HG03575 (cell line): ENCODE measurements around the gene CUTA.

Source experiments
- ATAC-seq: cut with Tn5 transposase; IDR thresholded peaks from one replicate; pipeline ENCODE4 v1.9.1; 2021; ENCODE audit not compliant: unreplicated experiment, insufficient number of reproducible peaks, low FRiP score; ENCODE audit errors: extremely low read depth

The CUTA gene

DNA sequence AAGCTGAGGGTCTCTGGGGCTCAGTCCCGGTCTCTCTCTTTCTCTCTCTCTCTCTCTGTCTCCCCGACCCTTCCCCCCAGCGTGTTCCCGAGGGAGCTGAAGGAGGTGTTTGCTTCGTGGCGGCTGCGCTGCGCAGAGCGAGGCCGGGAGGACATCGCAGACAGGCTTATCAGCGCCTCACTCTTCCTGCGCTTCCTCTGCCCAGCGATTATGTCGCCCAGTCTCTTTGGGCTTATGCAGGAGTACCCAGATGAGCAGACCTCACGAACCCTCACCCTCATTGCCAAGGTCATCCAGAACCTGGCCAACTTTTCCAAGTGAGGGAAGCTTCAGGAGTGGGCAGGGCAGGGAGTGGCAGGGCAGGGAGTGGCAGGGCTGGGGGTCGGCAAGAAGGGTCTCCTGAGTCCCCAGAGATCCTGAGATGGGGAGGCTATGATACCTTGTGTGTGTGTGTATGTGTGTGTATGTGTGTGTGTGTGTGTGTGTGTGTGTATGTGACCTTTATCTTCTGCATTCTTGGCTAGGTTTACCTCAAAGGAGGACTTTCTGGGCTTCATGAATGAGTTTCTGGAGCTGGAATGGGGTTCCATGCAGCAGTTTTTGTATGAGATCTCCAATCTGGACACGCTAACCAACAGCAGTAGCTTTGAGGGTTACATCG lies 22.9 kb upstream of the CUTA start:
- ATAC-seq = no peak

DNA sequence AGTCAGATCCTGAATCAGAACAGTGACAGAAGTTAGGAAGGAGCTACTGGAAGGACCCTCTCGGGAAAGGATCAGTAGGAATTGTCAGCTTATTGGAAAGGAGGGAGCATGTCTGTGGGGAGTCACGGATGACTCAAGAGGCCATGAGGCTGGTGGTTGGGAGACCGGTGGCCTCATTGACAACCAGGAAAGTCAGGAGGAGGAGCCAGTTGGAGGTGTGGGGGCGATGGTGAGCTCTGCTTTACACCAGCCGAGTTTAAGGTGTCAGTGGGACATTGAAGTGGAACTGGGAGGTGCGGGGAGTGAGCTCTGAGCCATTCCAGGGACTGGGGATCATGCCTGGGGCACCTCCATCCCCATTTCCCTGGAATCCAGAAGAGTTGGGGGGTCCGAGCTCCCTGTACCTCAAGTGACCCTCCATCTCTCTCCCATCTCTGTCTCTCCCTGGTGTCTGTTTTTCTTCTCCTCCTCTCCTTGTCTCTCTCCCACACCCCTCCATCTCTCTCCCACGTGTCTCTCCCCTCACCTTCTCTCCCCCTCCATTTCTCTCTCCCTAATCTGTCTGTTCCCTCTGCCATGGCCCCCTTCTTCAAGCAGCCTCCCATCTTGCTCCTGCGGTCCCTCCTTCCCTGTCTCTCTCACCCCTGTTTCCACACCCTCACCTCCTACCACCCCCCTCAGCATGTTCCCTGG lies 22.2 kb upstream of the CUTA start:
- ATAC-seq = no peak

DNA sequence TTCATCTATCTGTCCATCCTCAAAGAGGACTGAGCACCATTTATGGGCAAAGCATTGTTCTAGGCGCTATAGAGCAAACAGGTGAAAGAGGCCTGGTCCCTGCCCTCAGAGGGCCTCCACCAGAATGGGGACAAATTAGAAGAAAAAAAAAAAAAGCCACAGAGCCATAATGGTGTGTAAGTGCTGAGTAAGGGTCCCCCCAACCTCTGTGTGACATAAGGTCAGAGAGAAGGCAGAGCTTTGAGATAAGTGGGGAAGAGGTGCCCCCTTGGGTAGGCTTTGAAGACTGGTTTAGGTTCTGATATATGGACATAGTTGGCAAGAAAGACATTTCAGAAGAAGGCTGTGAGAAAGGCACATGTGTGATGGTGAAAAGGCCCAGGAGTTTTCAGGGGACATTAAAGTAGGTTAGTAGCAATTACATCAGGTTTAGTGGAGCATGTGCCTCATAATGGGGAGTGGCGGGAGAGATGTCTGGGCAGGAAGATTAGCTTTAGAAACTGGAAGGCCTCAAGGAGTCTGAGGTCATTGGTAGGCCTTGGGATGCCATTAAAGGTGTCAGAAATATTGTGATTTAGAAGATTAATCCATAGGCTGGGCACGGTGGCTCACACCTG lies 21.2 kb upstream of the CUTA start:
- ATAC-seq = no peak

DNA sequence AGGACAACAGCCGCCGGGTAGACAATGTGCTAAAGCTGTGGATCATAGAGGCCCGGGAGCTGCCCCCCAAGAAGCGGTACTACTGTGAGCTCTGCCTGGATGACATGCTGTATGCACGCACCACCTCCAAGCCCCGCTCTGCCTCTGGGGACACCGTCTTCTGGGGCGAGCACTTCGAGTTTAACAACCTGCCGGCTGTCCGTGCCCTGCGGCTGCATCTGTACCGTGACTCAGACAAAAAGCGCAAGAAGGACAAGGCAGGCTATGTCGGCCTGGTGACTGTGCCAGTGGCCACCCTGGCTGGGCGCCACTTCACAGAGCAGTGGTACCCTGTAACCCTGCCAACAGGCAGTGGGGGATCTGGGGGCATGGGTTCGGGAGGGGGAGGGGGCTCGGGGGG lies 19.8 kb upstream of the CUTA start:
- ATAC-seq = no peak

DNA sequence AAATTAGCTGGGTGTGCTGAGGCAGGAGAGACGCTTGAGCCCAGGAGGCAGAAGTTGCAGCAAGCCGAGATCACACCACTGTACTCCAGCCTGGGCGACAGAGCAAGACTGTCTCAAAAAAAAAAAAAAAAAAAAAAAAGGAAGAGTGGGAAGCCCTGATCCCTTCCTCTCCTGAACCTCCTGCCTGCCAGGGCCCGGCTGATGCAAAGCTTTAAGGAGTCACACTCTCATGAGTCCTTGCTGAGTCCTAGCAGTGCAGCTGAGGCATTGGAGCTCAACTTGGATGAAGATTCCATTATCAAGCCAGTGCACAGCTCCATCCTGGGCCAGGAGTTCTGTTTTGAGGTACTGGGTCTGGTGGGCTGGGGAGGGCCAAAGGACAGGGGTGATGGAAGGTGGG lies 17.1 kb upstream of the CUTA start:
- no peak for ATAC-seq

DNA sequence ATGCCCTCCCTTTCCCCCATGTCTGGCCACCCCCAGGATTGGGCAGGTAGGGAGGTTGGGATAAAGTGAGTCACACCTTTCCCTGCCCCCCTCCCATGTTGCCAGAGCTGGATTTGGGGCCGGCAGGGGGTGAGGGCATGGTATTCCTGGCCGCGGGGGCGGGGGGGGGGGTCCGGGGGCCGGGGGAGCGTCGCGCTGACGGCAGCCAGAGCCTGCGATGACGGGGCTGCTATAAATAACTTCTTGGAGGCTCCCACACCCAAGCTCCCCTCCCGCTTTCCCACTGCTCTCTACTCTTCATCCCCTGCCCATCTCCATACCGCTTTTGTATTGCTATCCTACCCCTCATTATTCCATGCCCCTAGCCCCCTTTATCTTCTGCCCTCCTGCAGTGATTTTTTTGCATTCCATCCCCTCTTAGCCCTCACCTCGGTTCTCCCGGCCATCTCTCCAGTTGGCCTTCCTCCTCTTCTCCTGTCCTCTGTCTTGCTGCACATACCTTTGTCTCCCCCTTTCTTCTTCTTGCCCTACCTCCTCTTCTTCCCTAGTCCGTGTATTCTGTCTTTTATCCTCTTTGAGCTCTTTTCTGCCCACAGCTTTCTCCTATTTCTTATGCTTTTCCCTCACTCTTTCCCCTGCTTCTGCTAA lies 15.8 kb upstream of the CUTA start:
- ATAC-seq = no peak

DNA sequence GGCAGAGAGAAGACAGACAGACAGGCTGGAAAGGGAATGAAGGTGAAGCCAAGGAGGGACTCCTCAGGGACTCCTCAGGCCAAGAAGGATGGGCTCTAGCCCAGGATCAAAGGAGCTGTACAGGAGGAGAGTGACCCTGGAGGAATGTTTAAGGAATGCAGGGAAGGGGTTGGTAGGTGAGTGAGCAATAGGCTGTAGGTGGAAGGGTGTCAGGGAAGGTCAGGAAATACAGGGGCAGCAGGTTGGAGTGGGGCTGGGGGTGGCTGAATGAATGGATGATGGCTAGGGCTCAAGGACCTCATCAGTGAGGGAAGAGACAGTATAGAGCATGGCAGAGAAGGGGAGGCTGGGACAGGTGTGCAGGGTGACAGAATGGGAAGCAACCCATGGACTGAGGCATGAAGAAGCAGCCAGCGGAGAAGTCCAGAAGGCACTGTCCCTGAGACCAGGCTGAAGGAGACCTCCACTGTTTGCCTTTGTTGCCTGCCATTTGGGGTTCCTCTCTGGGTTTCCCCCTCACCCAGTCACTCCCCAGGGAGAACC lies 15.2 kb upstream of the CUTA start:
- no peak for ATAC-seq

DNA sequence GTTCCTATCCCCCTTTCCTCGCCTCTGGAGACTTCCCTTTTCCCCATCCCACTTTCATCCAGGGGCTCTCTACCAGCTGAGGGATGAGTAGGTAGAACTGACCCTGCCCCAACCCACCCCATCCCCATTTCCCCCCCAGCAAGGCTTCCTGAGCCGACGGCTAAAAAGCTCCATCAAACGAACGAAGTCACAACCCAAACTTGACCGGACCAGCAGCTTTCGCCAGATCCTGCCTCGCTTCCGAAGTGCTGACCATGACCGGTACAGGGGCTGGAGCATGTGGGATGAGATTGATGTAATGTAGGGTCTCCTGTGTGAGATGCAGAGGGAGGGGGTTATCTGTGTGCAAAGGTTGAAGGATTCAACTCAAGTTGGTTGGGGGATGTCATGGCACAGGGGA lies 14.6 kb upstream of the CUTA start:
- ATAC-seq = no peak

DNA sequence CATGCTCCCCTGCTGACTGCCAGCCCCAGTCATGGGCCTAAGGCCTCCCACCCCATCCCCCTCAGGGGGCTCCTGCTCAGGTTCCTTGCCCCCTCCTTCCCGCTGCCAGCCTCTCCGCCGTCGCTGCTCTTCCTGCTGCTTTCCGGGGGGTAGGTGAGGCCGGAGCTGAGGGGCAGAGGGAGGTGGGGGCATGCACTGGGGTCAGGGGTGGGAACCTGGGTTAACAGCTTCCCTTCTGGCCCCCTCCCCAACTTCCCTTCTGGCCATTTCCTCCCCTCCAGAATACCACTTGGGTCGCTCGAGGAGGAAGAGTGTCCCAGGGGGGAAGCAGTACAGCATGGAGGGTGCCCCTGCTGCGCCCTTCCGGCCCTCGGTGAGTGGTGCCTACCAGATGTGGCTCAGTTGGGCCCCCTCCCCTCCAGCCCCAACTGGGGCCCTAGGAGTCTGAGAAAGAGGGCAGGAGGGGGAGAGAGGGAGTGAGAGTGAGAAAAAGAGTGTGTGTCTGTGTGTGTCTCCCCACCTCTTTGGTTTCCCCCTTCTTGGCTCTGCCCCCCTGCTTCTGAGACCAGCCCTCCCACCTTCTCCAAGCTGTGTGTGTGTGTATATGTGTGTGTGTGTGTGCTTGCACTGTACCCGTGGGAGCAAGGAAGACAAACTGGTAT lies 14.1 kb upstream of the CUTA start:
- no peak for ATAC-seq

DNA sequence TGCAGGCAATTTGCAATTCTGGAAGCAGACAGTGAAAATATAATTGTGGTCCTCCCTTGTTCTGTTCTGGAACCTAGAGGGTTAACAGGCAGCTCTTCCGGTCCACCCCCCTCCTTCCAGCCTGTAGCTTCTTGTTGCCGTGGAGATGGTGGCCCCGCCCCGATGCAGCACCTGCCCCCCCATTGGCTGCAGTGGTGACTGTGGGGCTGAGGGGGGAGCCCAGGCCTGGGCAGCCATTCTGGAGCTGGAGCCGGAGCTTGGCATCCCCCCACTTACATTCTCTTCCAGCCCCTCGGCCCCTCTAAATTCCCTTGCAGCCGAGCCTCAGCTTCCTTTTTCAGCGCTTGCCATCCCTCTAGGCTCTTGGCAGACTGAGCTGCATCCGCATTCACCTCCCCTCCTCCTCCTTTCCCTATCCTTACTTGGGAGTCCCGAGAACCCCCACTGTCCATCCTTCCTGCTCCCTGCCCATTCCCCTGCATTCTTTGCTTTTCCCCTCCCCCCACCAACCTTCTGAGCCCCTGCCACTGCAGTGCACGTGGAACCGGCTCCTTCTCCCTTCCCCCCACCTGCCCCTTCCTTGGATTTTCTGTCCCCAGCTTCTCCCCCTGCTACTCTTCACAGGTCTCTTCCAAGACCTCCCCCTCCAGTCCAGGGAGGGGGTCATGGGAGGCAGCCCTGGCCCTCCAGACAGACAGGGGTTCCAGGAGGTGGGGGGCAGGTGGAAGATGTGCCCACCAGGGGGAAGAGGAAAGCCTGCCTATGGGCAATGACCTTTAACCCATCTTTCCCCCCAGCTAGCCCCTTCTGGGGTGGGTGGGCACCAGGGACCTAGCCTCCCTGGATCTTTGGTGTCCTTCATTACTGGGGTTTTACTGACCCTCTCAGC lies 13.3 kb upstream of the CUTA start:
- ATAC-seq = no peak

DNA sequence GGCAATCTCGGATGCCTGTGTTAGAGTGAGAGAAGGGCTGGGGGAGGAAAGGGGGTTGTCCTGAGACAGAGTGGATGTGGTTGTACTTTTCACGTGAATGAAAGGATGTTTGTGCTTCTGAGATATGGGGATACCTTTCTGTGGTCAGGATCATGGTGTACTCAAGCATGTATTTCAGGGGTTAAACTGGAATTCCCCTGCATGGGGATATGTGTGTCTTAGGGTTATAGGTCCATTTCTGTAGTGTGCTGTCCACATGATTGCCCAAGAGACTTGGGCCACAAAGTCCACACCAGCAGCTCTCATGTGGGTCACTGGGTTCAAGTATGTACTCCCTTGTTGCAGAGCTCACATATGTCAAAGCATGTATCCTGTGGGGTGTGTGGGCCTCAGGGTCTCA lies 12.4 kb upstream of the CUTA start:
- no peak for ATAC-seq

DNA sequence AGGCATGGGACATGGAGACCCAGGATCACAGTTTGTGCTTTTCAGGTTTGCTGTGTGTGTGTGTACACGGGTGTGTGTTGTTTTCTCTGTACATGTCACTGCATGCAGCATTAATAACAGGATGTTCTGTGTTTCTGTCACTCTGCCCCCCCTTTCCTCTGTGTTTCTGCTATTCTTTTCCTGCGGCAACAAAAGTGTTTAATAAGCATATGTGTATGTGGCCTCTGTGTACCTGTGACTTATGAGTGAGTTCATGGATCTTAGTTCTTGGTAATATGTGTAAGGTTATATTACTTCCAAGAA lies 11.8 kb upstream of the CUTA start:
- ATAC-seq = no peak

DNA sequence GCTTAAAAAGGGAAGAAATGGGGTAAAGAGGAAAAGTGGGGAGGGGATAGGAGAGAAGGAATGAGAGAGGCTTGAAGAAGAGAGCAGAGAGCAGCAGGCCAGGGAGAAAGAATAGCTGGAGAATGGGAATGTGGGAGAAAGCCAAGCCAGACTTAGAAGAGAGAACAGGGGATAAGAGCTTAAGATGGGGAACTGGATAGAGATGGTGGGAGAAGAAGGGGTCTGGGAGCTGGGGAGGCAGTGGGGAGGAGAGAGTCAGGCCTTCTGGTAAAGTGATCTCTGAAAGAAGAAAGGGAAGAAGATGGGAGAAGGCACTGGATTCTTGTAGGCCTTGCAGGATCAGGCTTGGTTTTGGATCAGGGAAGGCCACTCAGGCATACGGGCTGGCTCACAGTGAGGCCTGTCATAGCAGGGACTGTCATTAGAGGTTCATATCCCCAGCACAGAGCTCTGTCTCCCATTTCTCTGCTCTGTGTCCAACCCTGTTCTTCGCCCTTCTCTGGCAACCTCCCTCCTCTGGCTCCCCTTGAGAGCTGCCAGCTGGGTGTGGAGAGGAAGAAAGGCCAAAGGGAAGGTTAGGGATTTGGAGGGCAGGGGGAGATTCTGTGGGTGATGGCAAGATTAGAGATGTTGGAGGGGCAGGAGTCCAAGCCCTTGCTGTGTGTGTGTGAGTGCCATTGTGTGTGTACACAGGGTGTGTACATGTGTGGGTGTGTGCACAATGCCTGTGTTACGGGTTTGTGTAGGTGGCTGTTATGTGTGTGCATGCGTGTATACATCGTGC lies 11.3 kb upstream of the CUTA start:
- ATAC-seq = no peak

DNA sequence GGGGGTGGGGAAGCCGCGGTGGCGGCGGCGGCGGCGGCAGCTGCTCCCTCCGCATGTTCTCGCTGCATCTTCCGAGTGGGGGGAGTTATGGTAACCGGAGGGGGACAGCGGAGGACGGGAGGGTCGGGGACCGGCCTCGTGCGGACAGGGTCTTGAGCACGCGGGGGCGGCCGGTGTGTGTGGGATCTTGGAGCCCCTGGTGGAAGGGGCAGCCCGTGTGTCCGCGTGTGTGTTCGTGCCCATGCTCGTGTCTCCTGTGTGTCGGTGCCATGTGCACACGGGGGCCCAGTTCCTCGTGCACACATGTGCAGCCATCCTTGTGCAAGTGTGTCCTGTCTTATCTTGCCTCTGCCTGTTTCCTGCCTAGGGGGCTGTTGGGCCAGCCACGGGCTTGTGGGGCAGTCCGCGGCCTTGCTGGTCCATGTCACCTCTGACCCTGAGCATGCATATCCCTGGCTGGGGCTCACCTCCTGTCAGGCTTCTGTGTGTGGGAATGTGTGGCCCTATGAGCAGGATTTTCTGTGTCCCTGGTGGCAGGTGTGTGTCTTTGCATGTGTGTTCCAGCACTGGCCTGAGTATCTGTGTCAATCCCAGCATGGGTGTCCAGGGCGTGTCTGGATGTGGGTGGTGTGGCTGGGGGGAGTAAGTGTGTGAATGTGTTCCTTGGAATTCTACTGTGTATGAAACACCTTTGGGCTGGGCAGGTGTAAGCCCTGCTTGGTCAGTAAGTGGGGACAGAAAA lies 10.5 kb upstream of the CUTA start:
- no peak for ATAC-seq

DNA sequence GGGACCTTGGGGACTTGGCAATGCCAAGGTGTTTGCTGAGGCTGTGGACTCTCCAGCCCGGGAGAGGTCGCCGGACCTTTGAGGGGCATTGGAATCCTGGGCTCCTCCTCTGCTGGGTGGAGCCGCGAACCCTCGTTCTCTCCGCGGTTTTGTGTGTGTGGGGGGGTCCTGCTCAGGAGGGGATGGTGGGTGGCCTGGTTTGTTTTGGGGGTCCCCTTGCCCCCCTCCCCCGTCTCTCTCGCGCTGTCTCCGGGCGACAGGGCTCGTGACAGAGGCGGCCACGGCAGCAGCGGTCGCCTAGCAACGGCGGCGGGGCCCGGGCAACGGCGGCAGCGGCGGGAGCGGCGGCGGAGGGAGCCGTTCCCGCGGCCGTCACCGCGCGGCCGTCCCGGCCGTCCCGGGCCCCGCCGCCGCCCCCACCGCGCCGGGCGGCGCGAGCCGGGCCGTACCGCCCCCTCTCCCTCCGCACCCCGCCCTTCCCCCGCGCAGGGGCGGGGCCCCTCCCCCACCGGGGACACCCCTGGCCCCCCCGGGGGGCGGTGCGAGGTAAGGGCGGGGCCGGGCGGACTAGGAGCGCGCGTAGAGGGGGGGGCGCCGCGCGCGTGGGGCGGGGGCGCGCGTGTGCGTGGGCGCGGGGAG lies 9.8 kb upstream of the CUTA start:
- no peak for ATAC-seq

DNA sequence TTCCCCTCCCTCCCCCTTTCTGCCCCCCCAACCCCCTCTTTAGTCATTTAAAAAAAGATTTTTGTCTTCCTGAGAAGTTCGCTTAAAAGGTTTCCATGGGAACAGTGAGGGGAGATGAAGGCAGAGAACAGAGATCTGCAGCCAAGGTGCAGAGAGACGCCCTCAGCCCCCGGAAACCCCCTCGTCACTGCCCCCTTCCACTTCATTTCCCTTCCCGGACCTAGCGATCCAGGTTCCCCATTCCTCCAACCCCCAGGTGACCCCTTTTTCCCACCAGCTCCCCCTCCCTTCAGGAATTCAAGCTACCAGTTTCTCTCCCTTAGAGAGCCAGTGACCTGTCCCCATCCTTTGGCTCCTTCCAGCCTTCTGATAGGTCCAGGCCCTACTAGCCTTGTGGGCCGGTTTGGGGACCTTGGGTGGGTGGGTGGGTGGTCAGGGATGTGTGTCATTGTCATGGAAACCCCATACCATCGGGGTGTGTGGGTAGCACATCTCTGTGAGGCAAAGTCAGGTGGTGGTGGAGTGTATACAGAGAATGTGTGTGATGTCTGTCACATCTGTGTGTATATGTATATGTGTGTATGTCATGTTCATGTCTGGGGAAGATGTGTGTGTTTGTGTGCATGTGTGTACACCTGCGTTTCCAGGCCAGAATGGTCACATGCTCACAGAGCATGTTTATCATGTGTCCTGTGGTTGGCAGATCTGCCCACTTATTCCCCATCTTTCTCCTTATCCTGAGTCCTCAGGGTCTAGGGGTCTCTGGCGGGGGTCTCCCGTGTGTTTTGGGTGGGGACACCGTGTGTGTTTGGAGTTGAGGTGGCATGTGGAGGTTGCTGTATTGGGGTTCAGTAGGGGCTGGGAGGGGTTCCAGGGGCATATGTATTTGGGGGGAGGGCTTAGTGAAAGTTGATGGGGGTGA lies 8.9 kb upstream of the CUTA start:
- no peak for ATAC-seq
